WERI-Rb-1 (cell line): ENCODE measurements around the gene RFX2.

Source experiments
- DNase-seq: peaks from one replicate; pipeline ENCODE4 v3.0.0-alpha.2; 2020
- H3K27ac ChIP-seq: fragments of 250-450 bp; sonication (Bioruptor Pico); 2 replicates; pipeline ENCODE4 v1.5.1; 2020; ENCODE audit warnings: mild to moderate bottlenecking, moderate library complexity
- H3K27me3 ChIP-seq: fragments of 250-450 bp; sonication (Bioruptor Pico); 2 replicates; pipeline ENCODE4 v1.5.1; 2021; ENCODE audit warnings: mild to moderate bottlenecking, low read depth, moderate library complexity; ENCODE audit not compliant: insufficient read depth, severe bottlenecking
- H3K36me3 ChIP-seq: fragments of 250-450 bp; sonication (Bioruptor Pico); 2 replicates; pipeline ENCODE4 v1.5.1; 2020; ENCODE audit warnings: mild to moderate bottlenecking, moderate library complexity
- H3K4me3 ChIP-seq: 2 replicates; pipeline ENCODE4 v1.5.1; 2011; ENCODE audit warnings: low read depth, mild to moderate bottlenecking, control low read depth, low read length
- H3K9me3 ChIP-seq: fragments of 250-450 bp; sonication (Bioruptor Pico); 2 replicates; pipeline ENCODE4 v1.5.1; 2021; ENCODE audit warnings: mild to moderate bottlenecking, moderate library complexity; ENCODE audit not compliant: severe bottlenecking
- TF ChIP-seq, protein P1 (sequence below): IDR thresholded peaks from 2 replicates; pipeline ENCODE4 v1.5.1; 2011; ENCODE audit warnings: low read depth, mild to moderate bottlenecking, control low read depth, inconsistent platforms, low read length

RFX2 gene

DNA sequence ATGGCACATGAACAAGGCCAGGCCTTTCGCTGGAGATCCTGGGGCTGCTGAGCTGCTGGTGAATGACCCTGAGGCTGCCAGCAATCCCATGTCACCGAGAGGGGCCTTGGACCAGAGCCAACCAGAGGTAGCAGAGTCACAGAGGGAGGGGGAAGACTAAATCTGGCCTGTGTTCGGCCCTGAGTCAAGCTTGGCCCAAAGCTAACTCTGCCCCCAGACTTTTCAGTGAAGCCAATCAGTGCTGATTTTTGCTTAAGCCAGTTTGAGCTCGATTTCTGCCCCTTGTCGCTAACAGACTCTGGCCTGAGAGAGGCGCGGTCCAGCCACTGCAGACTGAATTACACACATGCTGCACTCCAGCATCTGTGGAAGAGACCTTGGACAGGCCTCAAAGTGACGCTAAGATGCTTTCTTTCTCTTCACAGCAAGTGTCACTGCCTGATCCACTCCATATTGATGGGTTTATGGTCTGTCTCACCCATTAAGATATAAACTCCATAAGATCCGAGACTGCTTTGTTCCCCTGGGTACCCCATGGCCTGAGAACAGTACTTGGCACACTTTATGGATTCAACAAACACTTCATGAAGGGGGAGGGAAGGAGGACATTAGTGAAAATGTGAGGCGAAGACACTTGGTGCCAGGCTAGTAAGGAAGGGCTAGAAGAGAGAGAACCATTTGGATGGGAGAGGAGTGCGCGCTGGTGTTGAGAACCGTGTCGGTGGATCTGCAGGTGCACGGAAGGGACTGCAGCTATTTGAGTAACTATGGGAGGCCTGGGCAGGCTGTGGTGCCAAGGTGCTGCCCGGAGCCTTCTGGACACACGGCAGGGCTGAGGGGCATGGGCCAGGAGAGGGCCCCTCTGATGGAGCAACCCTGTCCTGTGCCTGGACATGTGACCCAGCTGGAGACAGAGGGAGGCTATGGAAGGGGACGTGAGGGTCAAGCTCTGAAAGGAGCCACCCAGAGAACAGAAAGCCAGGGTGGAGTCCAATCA lies 150.0 kb downstream of the RFX2 start:
- peaks cover 21% of the 10 kb centered on the region for H3K36me3 ChIP-seq
- no peak overlapping the region for H3K27ac ChIP-seq
- no peak overlapping the region for H3K4me3 ChIP-seq
- no peaks in the 10 kb centered on the region for H3K27me3 ChIP-seq
- TF ChIP-seq, protein P1, sequence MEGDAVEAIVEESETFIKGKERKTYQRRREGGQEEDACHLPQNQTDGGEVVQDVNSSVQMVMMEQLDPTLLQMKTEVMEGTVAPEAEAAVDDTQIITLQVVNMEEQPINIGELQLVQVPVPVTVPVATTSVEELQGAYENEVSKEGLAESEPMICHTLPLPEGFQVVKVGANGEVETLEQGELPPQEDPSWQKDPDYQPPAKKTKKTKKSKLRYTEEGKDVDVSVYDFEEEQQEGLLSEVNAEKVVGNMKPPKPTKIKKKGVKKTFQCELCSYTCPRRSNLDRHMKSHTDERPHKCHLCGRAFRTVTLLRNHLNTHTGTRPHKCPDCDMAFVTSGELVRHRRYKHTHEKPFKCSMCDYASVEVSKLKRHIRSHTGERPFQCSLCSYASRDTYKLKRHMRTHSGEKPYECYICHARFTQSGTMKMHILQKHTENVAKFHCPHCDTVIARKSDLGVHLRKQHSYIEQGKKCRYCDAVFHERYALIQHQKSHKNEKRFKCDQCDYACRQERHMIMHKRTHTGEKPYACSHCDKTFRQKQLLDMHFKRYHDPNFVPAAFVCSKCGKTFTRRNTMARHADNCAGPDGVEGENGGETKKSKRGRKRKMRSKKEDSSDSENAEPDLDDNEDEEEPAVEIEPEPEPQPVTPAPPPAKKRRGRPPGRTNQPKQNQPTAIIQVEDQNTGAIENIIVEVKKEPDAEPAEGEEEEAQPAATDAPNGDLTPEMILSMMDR, result no peak
- no peak for DNase-seq
- H3K9me3 ChIP-seq, result no peaks in the 10 kb centered on the region

DNA sequence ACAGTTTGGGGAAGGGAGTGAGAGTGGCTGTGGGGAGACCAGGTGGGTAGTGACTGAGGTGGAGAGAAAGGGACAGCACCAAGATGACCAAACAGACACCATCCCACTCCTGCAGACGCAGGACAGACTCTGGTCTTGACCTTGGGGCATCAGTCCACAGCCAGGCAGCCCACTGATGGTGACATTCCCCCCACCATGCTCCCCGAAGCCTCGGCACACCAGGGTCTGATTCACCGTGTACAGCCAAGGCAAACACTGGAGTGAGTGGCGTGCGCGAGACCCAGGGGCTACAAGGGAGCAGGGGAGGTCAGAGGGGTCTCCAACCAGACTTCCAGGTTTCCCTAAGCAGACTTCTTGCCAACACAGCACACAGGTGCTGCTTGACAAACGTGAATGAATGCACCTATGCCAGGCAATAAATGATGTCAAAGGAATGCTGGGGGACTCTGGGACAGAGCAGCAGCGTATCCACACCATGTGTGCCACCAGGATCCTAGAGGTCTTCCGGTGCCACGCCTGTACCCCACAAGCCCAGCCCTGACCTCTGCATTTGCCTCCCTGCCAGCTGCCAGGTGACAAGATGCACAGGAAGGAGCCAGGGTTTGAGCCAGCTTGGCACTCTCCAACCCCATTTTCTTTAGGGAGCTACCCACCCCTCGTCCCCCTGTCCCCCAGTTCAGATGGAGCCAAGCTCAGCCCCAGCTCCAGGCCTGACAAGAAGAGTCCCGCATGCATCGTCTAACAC lies 150.9 kb downstream of the RFX2 start:
- no peak overlapping the region for H3K27ac ChIP-seq
- TF ChIP-seq, protein P1, result no peak
- no peak for DNase-seq

DNA sequence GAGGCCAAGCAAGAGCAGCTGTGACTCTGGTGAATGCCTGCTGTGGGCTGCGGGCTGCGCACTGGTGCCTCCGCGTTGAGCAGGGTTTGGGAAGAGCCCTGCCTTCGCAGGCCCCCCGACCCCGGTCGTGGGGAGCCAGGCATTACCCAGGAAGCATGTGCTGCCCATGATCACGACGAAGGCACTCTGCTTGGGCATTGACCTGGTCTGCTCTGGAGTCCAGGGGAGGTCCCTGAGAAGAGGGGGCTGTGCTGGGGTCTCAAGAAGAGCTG lies 151.5 kb downstream of the RFX2 start:
- TF ChIP-seq, protein P1, result no peak
- no peak overlapping the region for H3K4me3 ChIP-seq
- peaks cover 14% of the 10 kb centered on the region for H3K36me3 ChIP-seq
- DNase-seq, result no peak
- no peaks in the 10 kb centered on the region for H3K9me3 ChIP-seq
- H3K27ac ChIP-seq, result no peak overlapping the region
- H3K27me3 ChIP-seq, result no peaks in the 10 kb centered on the region

More for the DNA sequence above, 150.9 kb downstream of the RFX2 start:
- no peaks in the 10 kb centered on the region for H3K27me3 ChIP-seq
- H3K36me3 ChIP-seq, result peaks cover 16% of the 10 kb centered on the region
- no peaks in the 10 kb centered on the region for H3K9me3 ChIP-seq
- H3K4me3 ChIP-seq, result no peak overlapping the region

DNA sequence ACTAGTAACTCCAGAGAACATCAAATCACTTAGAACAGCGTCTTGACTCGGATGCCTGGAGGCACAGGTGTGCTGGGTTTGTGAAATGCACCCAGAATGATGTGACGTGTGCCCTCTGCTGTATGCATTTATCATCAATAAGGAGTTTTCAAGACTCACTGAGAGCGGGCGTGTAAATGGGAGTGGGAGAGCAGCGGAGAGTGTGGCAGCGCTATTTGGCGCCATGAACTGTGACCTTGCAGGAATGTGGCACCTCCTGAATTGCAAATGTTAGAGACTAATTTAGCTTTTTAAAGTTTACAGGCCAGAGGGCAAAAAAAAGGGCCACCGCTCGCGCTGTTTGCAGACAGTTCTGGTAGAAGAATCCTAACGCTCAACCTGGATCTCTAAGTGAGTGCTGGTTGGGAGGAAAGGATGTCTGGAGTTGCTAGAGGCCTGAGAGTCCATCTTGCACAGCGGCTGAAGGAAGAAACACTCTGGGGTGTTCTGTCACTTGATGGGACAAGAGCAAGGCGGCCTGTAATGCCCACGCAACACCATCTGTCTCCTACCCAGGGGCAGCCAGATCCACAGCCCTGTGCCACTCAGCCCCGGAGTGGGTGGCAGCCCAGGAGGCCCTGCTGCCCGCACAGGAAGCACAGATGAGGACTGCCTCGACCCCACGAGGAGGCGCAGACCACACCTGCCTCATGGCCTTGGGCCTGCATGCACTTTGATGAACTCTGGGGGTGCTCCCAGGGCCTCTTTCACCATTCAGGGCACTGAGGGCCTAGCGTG lies 152.0 kb downstream of the RFX2 start:
- Histone ChIP-seq H3K4me3 (no peak overlapping the region), H3K27ac (no peak overlapping the region), H3K9me3 (no peaks in the 10 kb centered on the region), H3K36me3 (peaks cover 14% of the 10 kb centered on the region), H3K27me3 (no peaks in the 10 kb centered on the region)
- TF ChIP-seq, protein P1, result no peak
- no peak for DNase-seq

DNA sequence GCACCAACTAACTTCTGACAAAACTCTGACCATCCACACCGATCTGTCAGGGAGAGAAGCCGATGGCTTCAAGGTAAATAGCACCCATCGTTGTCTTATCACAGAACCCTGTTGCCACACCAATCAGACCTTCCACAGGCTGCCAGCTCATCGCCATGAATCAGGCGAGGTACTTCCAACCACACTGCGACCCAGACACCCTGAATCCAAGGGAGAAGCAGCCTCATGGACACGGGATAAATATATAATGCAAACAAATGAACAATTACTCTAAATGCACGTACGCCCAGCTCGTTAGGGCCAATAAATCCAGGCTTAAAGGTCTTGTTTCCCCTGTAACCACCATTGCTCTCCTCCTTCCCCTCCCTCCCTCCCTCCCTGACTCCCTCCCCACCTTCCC lies 153.1 kb downstream of the RFX2 start:
- TF ChIP-seq, protein P1, result no peak
- Histone ChIP-seq H3K36me3 (peaks cover 14% of the 10 kb centered on the region), H3K9me3 (no peaks in the 10 kb centered on the region), H3K4me3 (no peak overlapping the region), H3K27ac (no peak overlapping the region), H3K27me3 (no peaks in the 10 kb centered on the region)
- DNase-seq, result no peak
